SJCRH30 (cell line): ENCODE measurements around the gene SEC22A. TPM values are rescaled to one million over a fixed set of nuclear protein-coding genes. Genes with fewer than 3 reads are reported as not detected.

Experiments used
- DNase-seq, 2 experiments: peaks; one replicate each; pipeline ENCODE4 v3.0.0-alpha.2; 2015 to 2020
- H3K27ac ChIP-seq: fragments of 250-450 bp; sonication (Bioruptor Pico); 2 replicates; pipeline ENCODE4 v1.5.1; 2020; ENCODE audit warnings: mild to moderate bottlenecking, moderate library complexity
- H3K27me3 ChIP-seq: fragments of 250-450 bp; sonication (Bioruptor Pico); 2 replicates; pipeline ENCODE4 v1.5.1; 2020; ENCODE audit warnings: mild to moderate bottlenecking, moderate library complexity
- H3K36me3 ChIP-seq: fragments of 250-450 bp; sonication (Bioruptor Pico); 2 replicates; pipeline ENCODE4 v1.5.1; 2020; ENCODE audit warnings: mild to moderate bottlenecking, moderate library complexity
- H3K4me1 ChIP-seq: fragments of 250-450 bp; sonication (Bioruptor Pico); 2 replicates; pipeline ENCODE4 v1.5.1; 2020; ENCODE audit warnings: mild to moderate bottlenecking, moderate library complexity
- H3K4me3 ChIP-seq: fragments of 250-450 bp; sonication (Bioruptor Pico); 2 replicates; pipeline ENCODE4 v1.5.1; 2020; ENCODE audit warnings: mild to moderate bottlenecking, moderate library complexity
- H3K9me3 ChIP-seq: fragments of 250-450 bp; sonication (Bioruptor Pico); replicated peaks from 2 replicates; pipeline ENCODE4 v1.5.1; 2020; ENCODE audit warnings: mild to moderate bottlenecking, moderate library complexity
- total RNA-seq: library from RNA; depleted of rRNA; stranded (reverse); fragments of >200 nt; shearing (Covaris generic); gene quantifications from 2 replicates; pipeline ENCODE4 v1.2.3, GENCODE V29; 2014

SEC22A gene
- total RNA-seq, 1 experiment from 2014 or later, result 35.3 TPM

- Histone ChIP-seq H3K4me3 (no peak overlapping the region), H3K4me1 (no peaks in the 10 kb centered on the region), H3K36me3 (no peaks in the 10 kb centered on the region), H3K9me3 (no peaks in the 10 kb centered on the region), H3K27ac (no peak overlapping the region), H3K27me3 (no peaks in the 10 kb centered on the region)
- no peak for DNase-seq
Measured at GRCh38 chr3:123284399-123285010, 82.8 kb downstream of the SEC22A start.

- Histone ChIP-seq H3K27me3 (no peaks in the 10 kb centered on the region), H3K9me3 (no peaks in the 10 kb centered on the region), H3K4me3 (no peak overlapping the region), H3K27ac (no peak overlapping the region), H3K4me1 (no peaks in the 10 kb centered on the region), H3K36me3 (no peaks in the 10 kb centered on the region)
- DNase-seq, result no peak
Measured at GRCh38 chr3:123285066-123285465, 83.3 kb downstream of the SEC22A start.

GRCh38 chr3:123285479-123285878 lies 83.7 kb downstream of the SEC22A start:
- Histone ChIP-seq H3K9me3 (no peaks in the 10 kb centered on the region), H3K36me3 (no peaks in the 10 kb centered on the region), H3K27ac (no peak overlapping the region), H3K27me3 (no peaks in the 10 kb centered on the region; the same call in 1 of the 2 replicates), H3K4me1 (no peaks in the 10 kb centered on the region), H3K4me3 (no peak overlapping the region)
- no peak for DNase-seq

- no peak overlapping the region for H3K27ac ChIP-seq
- H3K4me1 ChIP-seq, result no peaks in the 10 kb centered on the region
- no peak for DNase-seq
- H3K4me3 ChIP-seq, result no peak overlapping the region
- no peaks in the 10 kb centered on the region for H3K9me3 ChIP-seq
- H3K27me3 ChIP-seq, result no peaks in the 10 kb centered on the region; the same call in 1 of the 2 replicates
- no peaks in the 10 kb centered on the region for H3K36me3 ChIP-seq
Measured at GRCh38 chr3:123285931-123286307, 84.2 kb downstream of the SEC22A start.

GRCh38 chr3:123286308-123287023 lies 84.7 kb downstream of the SEC22A start:
- Histone ChIP-seq H3K4me1 (no peaks in the 10 kb centered on the region), H3K27me3 (no peaks in the 10 kb centered on the region; the same call in 1 of the 2 replicates), H3K36me3 (no peaks in the 10 kb centered on the region), H3K9me3 (no peaks in the 10 kb centered on the region), H3K27ac (no peak overlapping the region), H3K4me3 (no peak overlapping the region)
- DNase-seq, result peak; percentile 66 to 81

GRCh38 chr3:123287051-123287961 lies 85.6 kb downstream of the SEC22A start:
- no peak overlapping the region for H3K4me3 ChIP-seq
- no peaks in the 10 kb centered on the region for H3K4me1 ChIP-seq
- H3K36me3 ChIP-seq, result no peaks in the 10 kb centered on the region
- no peaks in the 10 kb centered on the region for H3K9me3 ChIP-seq
- H3K27me3 ChIP-seq, result no peaks in the 10 kb centered on the region; the same call in 1 of the 2 replicates
- H3K27ac ChIP-seq, result no peak overlapping the region
- DNase-seq, result no peak

- H3K27me3 ChIP-seq, result no peaks in the 10 kb centered on the region; the same call in 1 of the 2 replicates
- H3K4me1 ChIP-seq, result no peaks in the 10 kb centered on the region
- H3K9me3 ChIP-seq, result no peaks in the 10 kb centered on the region
- H3K4me3 ChIP-seq, result no peak overlapping the region
- no peak for DNase-seq
- H3K36me3 ChIP-seq, result no peaks in the 10 kb centered on the region
- H3K27ac ChIP-seq, result no peak overlapping the region
Measured at GRCh38 chr3:123287962-123288302, 86.2 kb downstream of the SEC22A start.

- Histone ChIP-seq H3K36me3 (no peaks in the 10 kb centered on the region), H3K27ac (no peak overlapping the region), H3K9me3 (no peaks in the 10 kb centered on the region), H3K27me3 (no peaks in the 10 kb centered on the region; the same call in 1 of the 2 replicates), H3K4me1 (no peaks in the 10 kb centered on the region), H3K4me3 (no peak overlapping the region)
- no peak for DNase-seq
Measured at GRCh38 chr3:123289391-123290106, 87.8 kb downstream of the SEC22A start.

- DNase-seq, result no peak
Measured at GRCh38 chr3:123290107-123290930, 88.6 kb downstream of the SEC22A start.

GRCh38 chr3:123290962-123291361 lies 89.2 kb downstream of the SEC22A start:
- H3K4me1 ChIP-seq, result no peaks in the 10 kb centered on the region
- no peak for DNase-seq
- no peak overlapping the region for H3K4me3 ChIP-seq
- H3K36me3 ChIP-seq, result no peaks in the 10 kb centered on the region
- no peak overlapping the region for H3K27ac ChIP-seq
- H3K9me3 ChIP-seq, result no peaks in the 10 kb centered on the region
- peaks cover 8% of the 10 kb centered on the region for H3K27me3 ChIP-seq

More at GRCh38 chr3:123290107-123290930, 88.6 kb downstream of the SEC22A start:
- no peaks in the 10 kb centered on the region for H3K36me3 ChIP-seq
- no peaks in the 10 kb centered on the region for H3K4me1 ChIP-seq
- peaks cover 3% of the 10 kb centered on the region for H3K27me3 ChIP-seq
- H3K27ac ChIP-seq, result no peak overlapping the region
- no peak overlapping the region for H3K4me3 ChIP-seq
- H3K9me3 ChIP-seq, result no peaks in the 10 kb centered on the region

- H3K9me3 ChIP-seq, result no peaks in the 10 kb centered on the region
- H3K36me3 ChIP-seq, result no peaks in the 10 kb centered on the region
- no peaks in the 10 kb centered on the region for H3K4me1 ChIP-seq
- no peak overlapping the region for H3K27ac ChIP-seq
- no peak for DNase-seq
- no peak overlapping the region for H3K4me3 ChIP-seq
- peaks cover 11% of the 10 kb centered on the region for H3K27me3 ChIP-seq
Measured at GRCh38 chr3:123291404-123291803, 89.7 kb downstream of the SEC22A start.

- DNase-seq, result no peak
- H3K36me3 ChIP-seq, result no peaks in the 10 kb centered on the region
- no peaks in the 10 kb centered on the region for H3K4me1 ChIP-seq
- H3K4me3 ChIP-seq, result no peak overlapping the region
- H3K27me3 ChIP-seq, result peaks cover 12% of the 10 kb centered on the region
- H3K9me3 ChIP-seq, result no peaks in the 10 kb centered on the region
- no peak overlapping the region for H3K27ac ChIP-seq
Measured at GRCh38 chr3:123292321-123293310, 90.9 kb downstream of the SEC22A start.
